SKM-1 treated with dmso at 0.1 percent for 144 hours (cell line): Measurements from ENCODE around the gene FSTL4.

Experiments used
- DNase-seq: peaks from one replicate; lab custom pipeline; 2025; ENCODE audit not compliant: unreplicated experiment; lab: John Stamatoyannopoulos, UW

The FSTL4 gene

GRCh38 chr5:133354323-133355185, 257.8 kb downstream of the FSTL4 start:
- peak; percentile 78 for DNase-seq

GRCh38 chr5:133353741-133354140, 258.6 kb downstream of the FSTL4 start:
- no peak for DNase-seq

- no peak for DNase-seq
Measured at GRCh38 chr5:133348406-133348805, 263.9 kb downstream of the FSTL4 start.

GRCh38 chr5:133347039-133347438, 265.3 kb downstream of the FSTL4 start:
- no peak for DNase-seq

- no peak for DNase-seq
Measured at GRCh38 chr5:133344266-133344665, 268.1 kb downstream of the FSTL4 start.

GRCh38 chr5:133343196-133343595, 269.1 kb downstream of the FSTL4 start:
- no peak for DNase-seq

- DNase-seq, result no peak
Measured at GRCh38 chr5:133341915-133342710, 270.2 kb downstream of the FSTL4 start.

DNA sequence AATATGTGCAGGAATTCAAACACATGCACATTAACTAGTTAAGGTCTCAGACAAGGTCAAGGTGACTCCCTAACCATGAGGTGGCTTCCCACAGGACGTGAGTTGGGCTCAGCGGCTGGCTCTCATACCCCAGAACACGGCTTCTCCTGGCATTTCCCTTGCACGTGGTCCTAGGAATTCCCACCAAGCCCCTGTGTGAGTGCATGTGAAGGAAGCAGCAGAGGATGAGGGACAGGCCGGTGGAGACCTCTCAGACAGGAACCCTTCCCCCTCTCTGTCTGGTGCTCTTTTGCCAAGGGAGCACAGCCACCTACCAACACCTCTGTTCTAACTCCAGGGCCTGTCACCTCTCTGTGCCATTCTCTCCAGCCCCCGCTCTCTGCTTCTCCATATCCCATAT, 271.0 kb downstream of the FSTL4 start:
- DNase-seq, result no peak

DNA sequence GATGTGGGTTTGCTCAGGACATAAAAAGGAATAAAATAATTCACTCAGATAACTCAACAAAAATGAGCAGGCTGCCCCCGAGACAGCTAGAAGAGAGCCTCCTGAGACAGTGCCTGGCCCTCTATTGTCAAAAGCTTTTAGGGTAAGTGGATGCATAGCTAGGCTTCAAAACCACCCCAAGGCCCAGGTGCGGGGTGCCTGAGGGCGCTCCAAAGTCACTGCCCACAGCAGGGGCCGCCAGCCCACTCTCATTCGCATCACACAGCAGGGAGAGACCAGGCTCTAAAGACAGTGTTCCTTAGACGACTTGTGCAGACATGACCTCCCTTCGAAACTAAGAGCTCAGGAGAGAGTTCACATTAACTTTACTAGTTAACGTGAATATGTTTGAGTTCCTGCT, 271.5 kb downstream of the FSTL4 start:
- no peak for DNase-seq

- no peak for DNase-seq
Measured at GRCh38 chr5:133340002-133340755, 272.2 kb downstream of the FSTL4 start.

- DNase-seq, result no peak
Measured at GRCh38 chr5:133338504-133339355, 273.6 kb downstream of the FSTL4 start.

GRCh38 chr5:133337795-133338445, 274.4 kb downstream of the FSTL4 start:
- no peak for DNase-seq

DNA sequence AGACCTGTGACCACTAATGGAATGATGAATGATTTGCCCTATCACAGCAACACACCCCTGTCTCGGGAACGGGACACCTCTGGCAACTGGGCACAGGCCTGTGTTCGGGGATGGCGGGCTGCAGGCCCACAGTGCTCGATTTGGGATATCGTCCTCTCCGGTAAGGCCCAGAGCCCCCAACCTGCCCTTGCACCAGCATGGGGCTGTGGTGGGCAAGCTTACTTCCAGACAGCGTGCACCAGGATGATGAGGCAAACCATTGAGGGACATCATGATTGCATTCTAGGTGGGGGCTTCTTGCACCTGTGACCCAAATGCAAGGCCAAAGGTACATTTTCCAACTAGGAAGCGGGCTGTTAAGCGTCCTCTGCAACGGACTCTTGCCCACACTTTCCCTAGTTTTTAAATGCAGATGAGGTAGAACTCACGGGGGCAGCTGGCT, 275.4 kb downstream of the FSTL4 start:
- no peak for DNase-seq

DNA sequence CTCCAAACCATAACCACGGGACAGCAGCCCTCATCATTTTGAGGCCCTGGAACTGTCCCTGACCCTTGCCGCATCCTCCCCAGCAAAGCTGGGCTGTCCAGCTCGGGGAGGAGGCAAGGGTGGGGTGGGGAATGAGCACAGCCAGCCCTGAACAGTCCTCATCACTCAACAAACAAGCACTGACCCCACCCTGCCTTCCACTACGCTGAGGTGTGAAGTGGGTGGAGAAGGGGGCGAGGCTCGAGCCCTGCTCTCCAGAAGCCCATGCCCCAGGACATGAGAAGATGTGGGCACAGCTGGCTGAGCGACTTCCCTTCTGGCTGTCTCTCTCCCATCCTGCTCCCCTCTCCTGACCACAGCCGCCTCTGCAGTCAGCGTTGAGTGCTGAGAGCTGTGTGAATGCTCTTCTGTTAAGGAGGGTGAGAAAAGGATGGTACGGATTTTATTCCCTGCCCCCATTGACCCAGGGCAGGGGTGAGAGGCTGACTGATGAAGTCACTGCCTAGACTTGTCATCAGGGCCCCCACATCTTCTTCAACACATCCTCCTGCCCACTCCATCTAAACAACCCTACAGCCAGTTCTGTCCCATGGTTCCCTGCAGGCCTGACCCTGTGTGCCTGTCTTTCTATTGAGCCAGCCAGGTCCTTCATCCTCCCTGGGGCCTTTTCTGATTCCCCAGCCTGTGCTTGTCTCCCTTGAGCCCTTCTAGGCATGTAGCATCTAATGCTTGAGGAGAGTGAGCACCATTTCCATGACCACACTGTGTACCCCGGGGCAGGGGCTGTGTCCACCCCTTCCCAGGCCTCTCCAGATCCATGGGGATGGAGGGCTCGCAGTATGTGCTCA, 276.0 kb downstream of the FSTL4 start:
- no peak for DNase-seq

GRCh38 chr5:133334796-133335639, 277.3 kb downstream of the FSTL4 start:
- no peak for DNase-seq

GRCh38 chr5:133333326-133334150, 278.8 kb downstream of the FSTL4 start:
- DNase-seq, result no peak

GRCh38 chr5:133332439-133333024, 279.8 kb downstream of the FSTL4 start:
- DNase-seq, result no peak
